ENCODE data around the gene BMS1. TPM values are rescaled to one million over a fixed set of nuclear protein-coding genes. Genes with fewer than 3 reads are reported as not detected.
"Not testable (repeated sequence)": the region's sequence is repeated elsewhere in the genome, so short reads cannot be mapped to it uniquely, and the experiment has no call there.

Gene BMS1
- total RNA-seq, 4 donors from 2014 or later, result 18.7 to 26.5 (median 21.7) TPM

DNA sequence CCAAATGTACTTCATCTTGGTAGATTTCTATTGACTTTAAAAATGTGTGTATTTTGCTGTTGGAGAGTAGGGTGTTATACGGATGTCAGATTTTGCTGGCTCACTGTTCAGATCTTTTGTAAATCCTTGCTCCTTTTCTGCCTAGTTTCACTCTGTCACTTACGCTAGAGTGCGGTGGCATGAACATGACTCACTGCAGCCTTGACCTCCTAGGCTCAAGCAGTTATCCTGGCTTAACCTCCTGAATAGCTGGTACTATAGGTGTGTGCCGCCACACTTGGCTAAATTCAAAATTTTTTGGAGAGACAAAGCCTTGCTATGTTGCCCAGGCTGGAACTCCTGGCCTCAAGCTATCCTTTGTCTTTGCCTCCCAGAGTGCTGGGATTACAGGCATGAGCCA is 29.4 kb downstream of the BMS1 start:
- Histone ChIP-seq H3K27ac (no peak overlapping the region), H3K4me1 (no peaks in the 10 kb centered on the region), H3K36me3 (peaks cover 0 to 21% of the 10 kb centered on the region in 2 donors), H3K27me3 (no peaks in the 10 kb centered on the region), H3K4me3 (no peak overlapping the region), H3K9me3 (no peaks in the 10 kb centered on the region)
- DNase-seq (no peak), ATAC-seq (no peak)
- in situ Hi-C loops (cut with MboI; ENCODE audit: low sequenced_read_pairs in 4 of 4) (no loop called here), intact Hi-C loops (cut with DNase I; ENCODE audit: low total_unique reads) (no loop called here)
- TF ChIP-seq POLR2A (IDR thresholded peaks at IDR 0.05), result no peak
- no peak for TF ChIP-seq CTCF (IDR thresholded peaks at IDR 0.05 in 4 of 5, conservative IDR thresholded peaks at IDR 0.05 in 1 of 5)

DNA sequence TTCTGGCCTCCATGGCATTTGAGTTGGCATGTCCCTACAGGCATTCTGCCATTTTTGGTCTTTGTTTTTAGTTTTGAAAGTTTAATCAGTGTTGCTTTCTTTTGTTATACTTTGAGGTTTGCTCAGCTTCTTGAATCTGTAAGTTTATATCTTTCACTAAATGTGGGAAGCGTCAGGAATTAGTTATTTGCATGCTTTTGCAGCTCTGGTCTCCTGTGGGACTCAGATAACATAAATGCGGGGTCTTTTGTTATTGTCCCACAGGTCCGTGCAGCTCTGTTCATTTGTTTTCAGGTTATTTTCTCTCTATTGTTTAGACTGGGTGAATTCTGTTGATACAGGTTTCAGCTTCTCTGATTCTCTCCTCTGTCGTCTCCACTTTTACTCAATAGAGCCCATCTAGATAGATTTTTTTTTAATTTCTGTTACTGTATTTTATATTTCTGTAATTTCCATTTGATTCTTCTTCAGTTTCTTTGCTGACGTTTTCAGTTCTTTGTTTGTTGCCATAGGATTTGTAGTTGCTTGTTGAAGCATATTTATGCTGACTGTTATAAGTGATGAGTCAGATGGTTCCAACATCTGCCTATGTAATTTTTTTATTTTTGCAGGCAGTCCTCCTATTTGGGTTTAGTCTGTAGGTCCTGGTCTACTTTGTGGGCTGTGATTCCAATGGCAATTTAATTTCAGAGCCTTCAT is 31.5 kb downstream of the BMS1 start:
- H3K27me3 ChIP-seq; in situ Hi-C loops (cut with MboI; ENCODE audit: low sequenced_read_pairs in 4 of 4); intact Hi-C loops (cut with DNase I; ENCODE audit: low total_unique reads); ATAC-seq; DNase-seq; H3K27ac ChIP-seq; H3K9me3 ChIP-seq; H3K4me1 ChIP-seq; H3K4me3 ChIP-seq: not testable (repeated sequence)
- peaks cover 4 to 27% of the 10 kb centered on the region in 2 donors for H3K36me3 ChIP-seq

DNA sequence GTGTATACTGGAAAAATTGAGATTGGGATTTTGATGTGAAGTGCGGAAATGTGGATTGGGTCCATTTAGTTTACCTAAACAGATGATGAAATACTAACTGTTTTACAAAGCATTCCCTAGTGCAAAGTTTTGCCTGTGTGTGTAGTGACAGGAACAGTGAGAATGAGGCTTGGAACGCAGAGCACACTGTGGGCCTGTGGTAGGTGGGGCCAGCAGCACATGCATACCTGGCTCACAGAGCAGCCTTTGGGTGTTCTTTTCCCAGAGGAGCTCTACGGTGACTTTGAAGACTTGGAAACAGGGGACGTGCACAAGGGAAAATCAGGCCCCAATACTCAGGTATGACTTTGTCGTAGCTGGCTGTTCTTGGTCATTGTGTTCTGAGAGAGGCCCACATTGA is 33.7 kb downstream of the BMS1 start:
- H3K27ac ChIP-seq; H3K27me3 ChIP-seq; H3K9me3 ChIP-seq; intact Hi-C loops (cut with DNase I; ENCODE audit: low total_unique reads); DNase-seq; ATAC-seq; H3K4me3 ChIP-seq; in situ Hi-C loops (cut with MboI; ENCODE audit: low sequenced_read_pairs in 4 of 4); H3K4me1 ChIP-seq: not testable (repeated sequence)
- H3K36me3 ChIP-seq, result peaks cover 4 to 35% of the 10 kb centered on the region in 2 donors

GRCh38 chr10:42816912-42817311 is 34.3 kb downstream of the BMS1 start:
- intact Hi-C loops (cut with DNase I; ENCODE audit: low total_unique reads) (no loop called here), in situ Hi-C loops (cut with MboI; ENCODE audit: low sequenced_read_pairs in 4 of 4) (no loop called here)

GRCh38 chr10:42817417-42817816 is 34.8 kb downstream of the BMS1 start:
- in situ Hi-C loops (cut with MboI; ENCODE audit: low sequenced_read_pairs in 4 of 4), result not testable (repeated sequence)

More at GRCh38 chr10:42816912-42817311, 34.3 kb downstream of the BMS1 start:
- Histone ChIP-seq H3K4me3 (no peak overlapping the region), H3K4me1 (no peaks in the 10 kb centered on the region), H3K9me3 (no peaks in the 10 kb centered on the region), H3K27me3 (no peaks in the 10 kb centered on the region), H3K27ac (no peak overlapping the region), H3K36me3 (peaks cover 4 to 33% of the 10 kb centered on the region in 2 donors)
- TF ChIP-seq CTCF (IDR thresholded peaks at IDR 0.05 in 4 of 5, conservative IDR thresholded peaks at IDR 0.05 in 1 of 5), result no peak
- TF ChIP-seq POLR2A (IDR thresholded peaks at IDR 0.05), result no peak
- no peak for DNase-seq
- ATAC-seq, result no peak

GRCh38 chr10:42826759-42827158 is 44.2 kb downstream of the BMS1 start:
- H3K36me3 ChIP-seq, result peaks cover 5 to 49% of the 10 kb centered on the region in 2 donors
- H3K4me1 ChIP-seq, result peaks cover 11 to 12% of the 10 kb centered on the region in 2 donors
- H3K9me3 ChIP-seq; intact Hi-C loops (cut with DNase I; ENCODE audit: low total_unique reads); in situ Hi-C loops (cut with MboI; ENCODE audit: low sequenced_read_pairs in 4 of 4); H3K27me3 ChIP-seq; H3K4me3 ChIP-seq: not testable (repeated sequence)
- H3K27ac ChIP-seq, result peak overlapping the region; percentile 13 to 80 (median 47)
- DNase-seq, result peak; percentile 25 to 42
- peak; percentile 53 to 69 for ATAC-seq

More at GRCh38 chr10:42817417-42817816, 34.8 kb downstream of the BMS1 start:
- DNase-seq; ATAC-seq; H3K9me3 ChIP-seq; H3K4me3 ChIP-seq; intact Hi-C loops (cut with DNase I; ENCODE audit: low total_unique reads); H3K4me1 ChIP-seq; H3K27me3 ChIP-seq; H3K27ac ChIP-seq: not testable (repeated sequence)
- peaks cover 4 to 33% of the 10 kb centered on the region in 2 donors for H3K36me3 ChIP-seq
